Bone marrow (tissue), 2 donors: ENCODE results near the gene ANTXR1.
A peak's percentile ranks its signal among the peaks of the same experiment; 100 is the strongest.

Source experiments
- DNase-seq, 2 donors: peaks; one replicate each; lab custom pipeline; 2025; lab: John Stamatoyannopoulos, UW

The ANTXR1 gene

GRCh38 chr2:69134306-69134945 is 121.4 kb downstream of the ANTXR1 start:
- no peak for DNase-seq

- no peak for DNase-seq
These were observed 125.3 kb downstream of the ANTXR1 start for GRCh38 chr2:69138247-69138772.

GRCh38 chr2:69138793-69139459 is 125.9 kb downstream of the ANTXR1 start:
- no peak for DNase-seq

GRCh38 chr2:69139778-69140670 is 127.0 kb downstream of the ANTXR1 start:
- DNase-seq, result no peak

GRCh38 chr2:69141061-69141460 is 128.1 kb downstream of the ANTXR1 start:
- DNase-seq, result no peak

GRCh38 chr2:69143748-69144360 is 130.9 kb downstream of the ANTXR1 start:
- DNase-seq, result no peak

- DNase-seq, result no peak
These were observed 132.2 kb downstream of the ANTXR1 start for GRCh38 chr2:69145204-69145603.

- DNase-seq, result no peak
These were observed 135.0 kb downstream of the ANTXR1 start for GRCh38 chr2:69147841-69148533.

GRCh38 chr2:69149631-69150215 is 136.7 kb downstream of the ANTXR1 start:
- DNase-seq, result no peak

GRCh38 chr2:69151931-69152330 is 139.0 kb downstream of the ANTXR1 start:
- no peak for DNase-seq

- DNase-seq, result no peak
These were observed 140.0 kb downstream of the ANTXR1 start for GRCh38 chr2:69152847-69153583.

GRCh38 chr2:69154106-69154505 is 141.1 kb downstream of the ANTXR1 start:
- DNase-seq, result no peak

- no peak for DNase-seq
These were observed 143.6 kb downstream of the ANTXR1 start for GRCh38 chr2:69156624-69157023.

GRCh38 chr2:69157441-69157840 is 144.5 kb downstream of the ANTXR1 start:
- DNase-seq, result no peak

- no peak for DNase-seq
These were observed 147.0 kb downstream of the ANTXR1 start for GRCh38 chr2:69159986-69160385.

GRCh38 chr2:69162057-69162456 is 149.1 kb downstream of the ANTXR1 start:
- no peak for DNase-seq

- DNase-seq, result peak in 1 of 2 donors; percentile 97
These were observed 150.1 kb downstream of the ANTXR1 start for GRCh38 chr2:69163109-69163508.

GRCh38 chr2:69163556-69163955 is 150.6 kb downstream of the ANTXR1 start:
- DNase-seq, result no peak

GRCh38 chr2:69164061-69164778 is 151.2 kb downstream of the ANTXR1 start:
- DNase-seq, result no peak
